A549 treated with RU486 at 1 μM for 4 hours (cell line): ENCODE results near the gene SFXN2. TPM values are rescaled to one million over a fixed set of nuclear protein-coding genes. Genes with fewer than 3 reads are reported as not detected.

Experiments
- total RNA-seq: library from RNA; stranded (reverse); fragments of 200-300 nt; extraction: Qiagen RNA extraction; gene quantifications from 5 replicates; pipeline ENCODE4 v1.2.3, GENCODE V29; 2022; ENCODE audit warnings: low read depth

Gene SFXN2
- 2.1 to 3.7 TPM (median 2.8 TPM) in 5 replicates for total RNA-seq

DNA sequence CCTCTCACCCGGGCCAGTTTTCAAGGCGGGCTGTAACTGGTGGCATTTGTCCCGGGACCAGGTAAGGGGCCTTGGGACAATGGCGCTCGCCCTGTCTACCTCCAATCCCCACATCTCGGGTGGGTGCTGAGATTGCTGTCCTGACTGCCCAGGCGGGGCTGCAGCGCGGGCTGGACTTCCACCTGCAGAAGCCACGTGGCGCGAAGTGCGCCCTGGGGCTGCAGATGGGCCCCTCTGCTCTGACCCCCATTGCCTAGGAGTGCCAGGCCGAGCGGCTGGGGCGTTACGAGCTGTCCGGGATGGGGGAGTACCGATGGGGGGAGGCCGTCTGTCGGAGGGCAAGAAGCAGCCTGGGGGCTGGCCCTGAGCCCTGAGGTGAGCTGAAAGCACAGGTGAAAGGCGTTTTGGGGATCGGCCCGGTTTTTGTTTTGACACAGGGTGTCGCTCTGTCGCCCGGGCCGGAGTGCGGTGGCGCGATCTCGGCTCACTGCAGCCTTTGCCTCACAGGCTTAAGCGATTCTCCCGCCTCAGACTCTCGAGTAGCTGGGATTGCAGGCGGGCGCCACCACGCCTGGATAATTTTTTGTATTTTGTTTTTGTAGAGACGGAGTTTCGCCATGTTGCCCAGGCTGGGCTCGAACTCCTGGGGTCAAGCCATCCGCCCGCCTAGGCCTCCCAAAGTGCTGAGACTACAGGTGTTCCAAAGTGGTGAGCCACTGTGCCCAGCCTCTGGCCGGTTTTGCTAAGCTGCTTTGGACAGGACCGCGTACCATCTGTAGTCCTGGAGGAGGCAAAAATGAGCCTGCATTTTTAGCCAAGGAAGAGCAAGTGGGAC is at the start of gene SFXN2:
SFXN2 (plus strand) TSS at position 16 of the 835 bp plus-strand sequence. CDS start 12,001 bp downstream, outside the sequence.

DNA sequence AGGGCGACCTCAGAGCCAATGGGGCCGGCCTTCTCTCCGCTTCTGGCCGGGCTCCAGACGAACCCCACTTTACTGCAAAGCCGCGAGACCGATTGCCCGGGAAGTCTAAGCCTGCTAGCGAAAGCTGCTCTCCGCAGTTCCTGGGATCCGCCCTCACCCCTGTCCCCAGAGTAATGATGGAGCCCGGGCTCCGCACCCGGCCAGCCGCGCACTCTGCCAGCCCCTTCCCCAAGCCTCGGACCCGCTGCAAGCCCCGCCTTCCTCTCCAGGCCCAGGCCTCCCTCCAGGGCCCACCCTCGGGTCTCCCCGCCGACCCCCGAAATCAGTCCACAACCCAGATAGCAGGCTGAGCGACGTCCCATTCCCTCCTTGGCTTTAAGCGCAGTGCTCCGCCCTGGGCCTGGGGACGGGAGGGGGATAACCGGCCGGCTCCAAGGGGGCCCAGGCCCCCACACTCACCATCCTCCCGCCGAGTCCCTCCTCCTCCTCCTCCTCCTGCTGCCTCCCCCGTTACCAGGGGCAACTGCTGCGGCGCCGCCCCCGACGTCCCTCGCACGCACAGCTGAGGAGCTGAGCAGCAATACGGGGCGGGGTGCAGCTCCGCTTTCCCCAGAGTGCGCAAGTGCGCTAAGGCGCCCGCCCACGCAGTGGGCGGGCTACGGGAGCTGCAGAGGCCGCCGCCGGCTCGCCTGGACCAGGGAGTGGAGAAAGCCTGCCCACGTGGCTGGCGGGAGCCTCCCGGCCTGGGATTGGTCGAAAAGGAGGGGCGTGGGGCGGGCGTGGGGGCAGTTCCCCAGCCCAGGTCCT is 419 bp upstream of the SFXN2 start, which contains the start of gene ARL3:
ARL3 (minus strand) TSS at position 584 of the 807 bp plus-strand sequence; CDS start at position 462, 122 bp downstream.

DNA sequence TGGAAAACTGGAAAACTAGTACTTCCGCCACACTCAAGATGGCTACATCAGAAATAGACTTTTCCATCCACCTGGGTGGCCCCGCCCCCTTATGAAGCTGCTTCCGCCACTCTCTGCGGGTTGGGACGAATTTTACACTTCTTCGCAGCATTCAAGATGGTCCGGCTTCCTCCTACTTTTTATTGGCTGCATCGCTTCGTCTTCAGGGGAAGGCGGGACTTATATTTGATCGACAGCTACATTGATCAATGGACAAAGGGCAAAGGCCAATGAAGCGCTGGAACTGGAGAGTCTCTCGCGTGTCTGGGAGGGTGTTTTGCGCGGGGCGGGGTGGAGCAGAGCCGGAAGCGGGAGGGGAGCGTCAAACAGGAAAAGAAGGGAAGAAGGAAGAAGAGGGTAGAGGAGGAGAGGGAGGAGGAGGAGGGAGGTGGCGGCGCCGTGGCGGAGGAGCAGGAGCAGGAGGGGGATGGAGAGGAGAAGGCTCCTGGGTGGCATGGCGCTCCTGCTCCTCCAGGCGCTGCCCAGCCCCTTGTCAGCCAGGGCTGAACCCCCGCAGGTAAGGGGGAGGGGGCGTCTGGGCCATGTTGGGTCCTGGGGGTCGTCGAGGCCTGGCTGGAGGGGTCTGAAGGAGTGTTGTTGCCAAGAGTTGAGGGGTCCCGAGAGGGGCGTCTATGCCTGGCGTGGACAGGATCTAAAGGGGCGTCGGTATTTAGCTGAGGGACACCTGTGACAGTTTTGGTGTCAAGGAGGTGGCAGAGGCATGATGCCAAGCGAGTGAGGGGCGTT is 29.3 kb downstream of the SFXN2 start, which contains the start of gene WBP1L:
WBP1L (plus strand) TSS at position 361 of the 786 bp plus-strand sequence; CDS start at position 467, 106 bp downstream.

Other genes starting within 250 kb of the SFXN2 start
- gene ACTR1A, start 211.9 kb upstream of the SFXN2 start, total RNA-seq = 86.9 to 93.4 TPM (median 90.3 TPM) in 5 replicates
- gene SUFU, start 210.7 kb upstream of the SFXN2 start, total RNA-seq = 5.3 to 8.2 TPM (median 7.3 TPM) in 5 replicates
- gene TRIM8, start 70.2 kb upstream of the SFXN2 start, total RNA-seq = 39.2 to 45.2 TPM (median 43.4 TPM) in 5 replicates
- 14.7 to 15.2 TPM (median 15.2 TPM) in 5 replicates for gene ARL3, start 239 bp upstream of the SFXN2 start, total RNA-seq
- gene WBP1L, start 29.3 kb downstream of the SFXN2 start, total RNA-seq = 19.0 to 27.7 TPM (median 25.7 TPM) in 5 replicates
- not detected in 5 replicates for gene CYP17A1, start 122.8 kb downstream of the SFXN2 start, total RNA-seq
- gene BORCS7, start 139.6 kb downstream of the SFXN2 start, total RNA-seq = 14.9 to 28.3 TPM (median 25.3 TPM) in 5 replicates
- gene AS3MT, start 154.8 kb downstream of the SFXN2 start, total RNA-seq = 0.94 to 4.9 TPM (median 4.8 TPM) in 5 replicates
- gene CNNM2, start 203.7 kb downstream of the SFXN2 start, total RNA-seq = 4.7 to 6.7 TPM (median 5.8 TPM) in 5 replicates